ENCODE data around the gene NUMB. TPM values are rescaled to one million over a fixed set of nuclear protein-coding genes. Genes with fewer than 3 reads are reported as not detected.
"Not testable (repeated sequence)": the region's sequence is repeated elsewhere in the genome, so short reads cannot be mapped to it uniquely, and the experiment has no call there.

NUMB gene
- total RNA-seq, 4 donors from 2014 or later = 105 to 125 (median 117) TPM

DNA sequence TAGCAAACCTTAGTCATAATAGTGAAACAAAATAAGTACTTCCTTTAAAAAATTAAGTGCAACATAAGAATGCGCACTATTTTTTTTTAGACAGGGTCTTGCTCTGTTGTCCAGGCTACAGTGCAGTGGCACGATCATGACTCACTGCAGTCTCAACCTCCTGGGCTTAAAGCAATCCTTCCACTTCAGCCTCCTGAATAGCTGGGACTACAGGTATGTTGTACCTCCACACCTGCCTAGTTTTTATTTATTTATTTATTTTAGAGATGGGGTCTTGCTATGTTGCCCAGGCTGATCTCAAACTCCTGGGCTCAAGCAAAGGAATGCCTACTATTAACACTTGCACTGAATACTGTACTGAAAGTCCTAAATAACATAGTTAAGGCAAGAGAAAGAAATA, 93.8 kb downstream of the NUMB start:
- H3K9me3 ChIP-seq = no peaks in the 10 kb centered on the region
- no peaks in the 10 kb centered on the region for H3K36me3 ChIP-seq
- H3K4me1 ChIP-seq = no peaks in the 10 kb centered on the region
- no peak for DNase-seq
- TF ChIP-seq, protein P1, sequence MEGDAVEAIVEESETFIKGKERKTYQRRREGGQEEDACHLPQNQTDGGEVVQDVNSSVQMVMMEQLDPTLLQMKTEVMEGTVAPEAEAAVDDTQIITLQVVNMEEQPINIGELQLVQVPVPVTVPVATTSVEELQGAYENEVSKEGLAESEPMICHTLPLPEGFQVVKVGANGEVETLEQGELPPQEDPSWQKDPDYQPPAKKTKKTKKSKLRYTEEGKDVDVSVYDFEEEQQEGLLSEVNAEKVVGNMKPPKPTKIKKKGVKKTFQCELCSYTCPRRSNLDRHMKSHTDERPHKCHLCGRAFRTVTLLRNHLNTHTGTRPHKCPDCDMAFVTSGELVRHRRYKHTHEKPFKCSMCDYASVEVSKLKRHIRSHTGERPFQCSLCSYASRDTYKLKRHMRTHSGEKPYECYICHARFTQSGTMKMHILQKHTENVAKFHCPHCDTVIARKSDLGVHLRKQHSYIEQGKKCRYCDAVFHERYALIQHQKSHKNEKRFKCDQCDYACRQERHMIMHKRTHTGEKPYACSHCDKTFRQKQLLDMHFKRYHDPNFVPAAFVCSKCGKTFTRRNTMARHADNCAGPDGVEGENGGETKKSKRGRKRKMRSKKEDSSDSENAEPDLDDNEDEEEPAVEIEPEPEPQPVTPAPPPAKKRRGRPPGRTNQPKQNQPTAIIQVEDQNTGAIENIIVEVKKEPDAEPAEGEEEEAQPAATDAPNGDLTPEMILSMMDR (IDR thresholded peaks at IDR 0.05) = no peak
- TF ChIP-seq POLR2A (IDR thresholded peaks at IDR 0.05) = no peak
- H3K4me3 ChIP-seq = no peak overlapping the region
- H3K27ac ChIP-seq = no peak overlapping the region
- no peaks in the 10 kb centered on the region for H3K27me3 ChIP-seq

DNA sequence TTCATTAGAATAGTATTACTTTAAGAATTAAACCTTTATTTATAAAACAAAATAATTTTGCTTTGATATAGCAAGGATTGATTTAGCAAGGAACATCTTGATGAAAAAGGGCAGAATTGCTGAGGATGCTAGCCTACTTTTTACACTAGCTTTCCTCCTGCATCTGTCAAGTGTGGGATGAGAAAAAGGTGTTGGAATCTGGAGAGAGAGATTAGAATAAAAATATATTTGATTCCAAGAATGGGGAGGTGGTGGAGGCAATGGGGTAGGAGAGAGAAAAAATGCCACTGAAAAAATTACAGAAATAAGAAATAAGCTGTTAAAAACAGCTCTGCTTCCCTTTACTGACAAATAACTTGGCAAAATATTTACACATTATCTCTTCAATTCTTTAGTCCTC, 98.9 kb downstream of the NUMB start:
- H3K27me3 ChIP-seq = no peaks in the 10 kb centered on the region
- no peaks in the 10 kb centered on the region for H3K4me1 ChIP-seq
- H3K27ac ChIP-seq = no peak overlapping the region
- peaks cover 0 to 15% (median 0%) of the 10 kb centered on the region in 3 donors for H3K36me3 ChIP-seq
- TF ChIP-seq POLR2A (IDR thresholded peaks at IDR 0.05) = no peak
- no peaks in the 10 kb centered on the region for H3K9me3 ChIP-seq
- DNase-seq = no peak
- H3K4me3 ChIP-seq = no peak overlapping the region

DNA sequence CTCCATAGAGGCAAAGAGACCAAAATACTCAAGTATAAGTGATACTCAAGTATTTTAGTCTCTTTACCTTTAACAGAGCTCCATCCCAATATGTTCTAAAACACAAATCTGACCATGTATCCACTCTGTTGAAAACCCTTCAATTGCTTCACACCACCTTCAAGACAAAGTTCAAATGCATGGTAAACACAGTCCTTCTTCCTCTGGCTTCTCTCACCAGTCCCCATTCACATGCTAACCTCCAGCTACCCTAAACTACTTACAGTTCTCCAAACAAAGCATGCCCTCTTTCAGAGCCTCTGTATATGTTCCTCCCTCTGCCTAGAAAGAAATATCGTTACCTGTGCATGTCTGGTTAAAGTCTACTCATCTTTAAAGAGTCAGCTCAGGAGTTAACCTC, 100.2 kb downstream of the NUMB start:
- TF ChIP-seq POLR2A (IDR thresholded peaks at IDR 0.05) = no peak
- TF ChIP-seq, protein P1 (IDR thresholded peaks at IDR 0.05) = no peak
- no peak for DNase-seq

DNA sequence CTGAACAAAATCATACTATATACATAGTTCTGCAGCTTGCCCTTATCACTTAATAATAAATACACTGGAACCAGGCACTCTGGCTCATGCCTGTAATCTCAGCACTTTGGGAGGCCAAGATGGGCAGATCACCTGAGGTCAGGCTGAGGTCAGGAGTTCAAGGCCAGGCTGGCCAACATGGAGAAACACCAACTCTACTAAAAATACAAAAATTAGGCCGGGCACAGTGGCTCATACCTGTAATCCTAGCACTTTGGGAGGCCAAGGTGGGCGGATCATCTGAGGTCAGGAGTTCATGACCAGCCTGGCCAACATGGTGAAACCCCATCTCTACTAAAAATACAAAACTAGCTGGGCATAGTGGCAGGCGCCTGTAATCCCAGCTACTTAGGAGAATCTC, 109.3 kb downstream of the NUMB start:
- not testable (repeated sequence) for H3K4me1 ChIP-seq, H3K27ac ChIP-seq, DNase-seq, H3K9me3 ChIP-seq, H3K27me3 ChIP-seq, H3K4me3 ChIP-seq
- peaks cover 0 to 18% (median 0%) of the 10 kb centered on the region in 3 donors for H3K36me3 ChIP-seq

More for the DNA sequence above, 100.2 kb downstream of the NUMB start:
- Histone ChIP-seq H3K4me1 (no peaks in the 10 kb centered on the region), H3K27ac (no peak overlapping the region), H3K36me3 (peaks cover 0 to 27% (median 0%) of the 10 kb centered on the region in 3 donors), H3K4me3 (no peak overlapping the region), H3K9me3 (no peaks in the 10 kb centered on the region), H3K27me3 (no peaks in the 10 kb centered on the region)

DNA sequence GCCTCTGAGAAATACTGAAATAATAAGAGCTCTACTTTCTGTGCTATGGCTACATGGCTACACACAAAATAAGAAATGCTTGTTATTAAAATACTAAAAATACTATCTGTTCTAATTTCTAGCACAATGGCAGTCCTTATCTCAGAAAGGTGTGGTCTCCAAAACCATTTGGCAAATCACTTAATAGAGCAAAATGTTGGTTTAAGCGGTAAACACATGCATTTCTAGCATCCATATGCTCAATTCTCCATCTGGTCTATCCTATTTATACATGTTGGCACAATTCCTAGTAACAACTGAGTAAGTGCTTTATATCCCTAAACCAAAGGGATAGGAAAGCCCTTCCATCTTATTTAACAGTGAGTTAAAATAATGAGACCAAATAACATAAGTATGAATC, 114.0 kb downstream of the NUMB start:
- no peaks in the 10 kb centered on the region for H3K27me3 ChIP-seq
- no peak overlapping the region for H3K27ac ChIP-seq
- no peak for TF ChIP-seq POLR2A (IDR thresholded peaks at IDR 0.05)
- TF ChIP-seq, protein P1 (IDR thresholded peaks at IDR 0.05) = no peak
- H3K9me3 ChIP-seq = no peaks in the 10 kb centered on the region
- peaks cover 0 to 2% (median 0%) of the 10 kb centered on the region in 4 donors for H3K4me1 ChIP-seq
- no peak overlapping the region for H3K4me3 ChIP-seq
- no peak for DNase-seq
- peaks cover 0 to 6% (median 0%) of the 10 kb centered on the region in 3 donors for H3K36me3 ChIP-seq

DNA sequence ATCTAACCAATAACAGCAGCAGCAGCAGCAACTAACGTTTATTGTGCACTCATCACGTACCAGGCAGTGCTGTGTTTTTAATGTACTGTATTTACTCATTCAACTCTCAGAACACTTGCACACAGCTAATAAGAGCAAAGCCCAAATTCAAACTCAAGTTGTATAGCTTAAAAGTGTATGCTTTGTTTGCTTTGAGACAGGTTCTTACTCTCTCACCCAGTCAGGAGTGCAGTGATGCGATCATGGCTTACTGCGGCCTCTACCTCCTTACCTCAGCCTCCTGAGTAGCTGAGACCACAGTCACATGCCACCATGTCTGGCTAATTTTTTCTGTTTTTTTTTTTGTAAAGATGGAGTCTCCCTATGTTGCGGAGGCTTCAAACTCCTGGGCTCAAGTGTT, 115.7 kb downstream of the NUMB start:
- no peaks in the 10 kb centered on the region for H3K27me3 ChIP-seq
- DNase-seq = no peak
- TF ChIP-seq, protein P1 (IDR thresholded peaks at IDR 0.05) = no peak
- no peak for TF ChIP-seq POLR2A (IDR thresholded peaks at IDR 0.05)
- no peak overlapping the region for H3K27ac ChIP-seq
- no peaks in the 10 kb centered on the region for H3K36me3 ChIP-seq
- peaks cover 0 to 2% (median 0%) of the 10 kb centered on the region in 4 donors for H3K4me1 ChIP-seq
- no peaks in the 10 kb centered on the region for H3K9me3 ChIP-seq
- H3K4me3 ChIP-seq = no peak overlapping the region
